GM12873 (cell line): ENCODE results near the gene HIPK2.

Experiments used
- CTCF ChIP-seq: IDR thresholded peaks from 2 replicates; pipeline ENCODE4 v1.5.1; 2012; ENCODE audit warnings: low read depth, mild to moderate bottlenecking, moderate library complexity, low read length, control low read depth; ENCODE audit not compliant: insufficient read depth; ENCODE audit errors: missing control alignments

Gene HIPK2

DNA sequence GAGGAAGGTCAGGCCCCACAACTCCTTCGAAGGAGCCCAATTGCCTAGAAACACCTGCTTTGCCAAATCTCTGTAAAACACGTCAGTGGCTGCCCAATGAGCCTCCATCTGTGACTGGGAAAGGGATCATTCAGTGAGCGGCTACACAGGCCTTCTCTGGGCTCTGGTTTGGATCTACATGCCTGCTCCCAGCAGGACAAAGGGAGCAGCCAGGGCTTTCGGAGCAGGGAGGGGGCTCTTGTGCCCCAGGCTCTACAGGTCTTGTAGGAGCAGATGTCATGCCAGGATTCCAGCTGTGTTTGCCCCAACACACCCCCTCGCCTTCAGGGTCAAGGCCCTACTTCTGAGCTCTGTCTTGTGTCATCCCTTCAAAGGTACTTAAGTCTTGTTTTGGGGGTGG, 180.8 kb downstream of the HIPK2 start:
- TF ChIP-seq CTCF: no peak

DNA sequence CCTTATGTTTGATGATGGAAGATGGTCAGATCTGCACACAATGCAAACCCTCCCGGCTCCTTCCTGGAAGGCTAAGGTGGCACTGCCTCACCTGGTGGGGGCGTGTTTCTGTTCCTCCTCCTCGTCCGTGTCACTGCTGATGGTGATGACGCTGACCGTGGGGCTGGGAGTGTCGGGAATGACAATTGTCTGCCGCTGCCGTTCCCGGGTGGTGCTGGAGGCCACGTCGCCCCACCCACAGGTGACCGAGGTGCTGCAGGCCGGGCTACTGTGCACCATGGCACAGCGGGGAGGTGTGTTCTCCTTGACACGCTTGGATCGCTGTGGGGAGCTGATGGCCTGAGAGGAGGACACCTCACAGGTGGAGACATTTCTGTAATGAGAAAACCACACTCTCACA, 181.2 kb downstream of the HIPK2 start:
- TF ChIP-seq CTCF: no peak

DNA sequence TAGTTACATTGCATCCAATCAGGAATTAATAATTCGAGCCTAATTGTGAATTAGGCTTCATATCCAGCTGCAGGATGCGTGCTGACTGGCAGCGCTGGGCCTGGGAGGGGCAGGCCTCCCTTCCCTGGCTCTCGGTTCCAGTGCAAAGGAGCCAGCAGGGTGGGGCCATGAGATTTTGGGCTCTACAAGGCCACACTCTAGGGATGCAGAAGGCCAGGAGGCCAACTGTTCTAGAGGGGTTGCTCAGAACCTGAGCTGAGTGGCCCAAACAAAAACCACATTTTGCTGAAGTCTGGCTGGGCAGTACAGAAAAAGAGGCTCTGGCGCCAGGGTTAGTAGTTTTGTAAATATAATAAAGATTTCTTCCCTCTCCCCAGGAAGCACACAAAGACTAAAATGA, 182.0 kb downstream of the HIPK2 start:
- no peak for TF ChIP-seq CTCF

DNA sequence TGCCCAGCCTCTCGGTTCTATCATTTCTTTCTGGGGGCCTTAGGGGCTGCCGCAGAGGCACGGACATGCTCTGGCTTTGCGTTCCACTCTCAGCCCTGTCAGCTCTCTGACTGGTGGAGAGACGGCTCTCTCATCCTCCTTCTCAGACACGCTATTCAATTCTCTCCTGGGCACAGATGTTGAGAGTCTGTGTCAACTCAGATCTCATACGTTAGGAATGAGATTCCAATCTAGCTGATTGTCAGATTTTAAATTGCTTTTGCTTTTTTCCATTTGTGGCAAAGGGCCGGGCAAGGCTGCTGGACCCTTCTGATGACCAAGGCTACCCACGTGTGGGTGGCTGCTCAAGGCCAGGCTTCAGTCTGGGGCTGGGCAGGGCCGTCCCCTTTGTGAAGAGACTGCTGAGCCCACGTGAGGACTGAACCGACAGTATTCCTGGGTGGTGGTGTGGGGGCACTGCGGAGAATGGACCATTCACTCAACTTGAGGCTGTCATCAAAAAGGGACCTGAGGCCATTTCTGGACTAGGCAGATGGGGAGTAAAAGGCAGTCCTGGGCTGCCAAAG, 182.8 kb downstream of the HIPK2 start:
- TF ChIP-seq CTCF: no peak

DNA sequence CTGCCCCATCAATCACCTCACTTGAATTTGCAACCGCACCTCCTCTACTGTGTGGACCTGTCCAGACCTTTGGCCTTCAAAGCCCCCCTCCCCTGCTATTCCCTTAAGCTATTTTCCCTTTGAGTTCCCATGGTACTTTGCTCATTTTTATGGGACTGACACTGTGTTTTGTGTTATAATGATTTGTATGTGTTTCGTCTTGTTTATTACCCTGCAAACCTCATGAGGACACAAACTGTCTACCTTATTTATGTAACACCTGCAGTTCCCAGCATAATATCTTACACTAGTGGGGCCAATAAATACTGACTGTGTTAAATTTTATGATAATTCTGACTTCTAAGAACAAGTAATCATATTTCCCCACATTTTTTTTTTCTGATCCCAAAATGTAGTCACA, 183.7 kb downstream of the HIPK2 start:
- TF ChIP-seq CTCF: no peak

- TF ChIP-seq CTCF: no peak
Measured at GRCh38 chr7:139592801-139593461, 184.9 kb downstream of the HIPK2 start.

GRCh38 chr7:139591550-139592195, 186.1 kb downstream of the HIPK2 start:
- no peak for TF ChIP-seq CTCF
